ENCODE data around the gene SULF2. TPM values are rescaled to one million over a fixed set of nuclear protein-coding genes. Genes with fewer than 3 reads are reported as not detected.
A peak's percentile ranks its signal among the peaks of the same experiment; 100 is the strongest.

Gene SULF2
- total RNA-seq, 2 donors from 2014 or later: 89.4 to 141 TPM

DNA sequence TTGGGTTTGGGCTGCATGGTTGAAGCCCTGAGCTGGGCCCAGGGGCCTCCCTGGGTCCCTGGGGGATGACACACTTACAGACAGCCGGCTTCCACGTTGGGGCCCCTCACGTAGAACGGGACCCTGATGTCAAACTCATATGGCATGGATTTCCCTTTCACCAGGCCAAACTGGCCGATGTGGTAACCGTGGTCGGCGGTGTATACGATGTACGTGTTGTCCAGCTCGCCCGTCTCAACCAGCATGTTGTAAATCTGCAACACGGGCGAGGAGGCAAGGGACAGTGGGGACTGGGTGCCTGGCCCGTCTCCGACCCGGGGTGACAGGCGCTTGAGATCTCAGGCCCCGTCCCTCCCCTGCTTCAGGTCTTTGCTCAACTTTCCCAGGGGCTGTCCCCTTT lies 102.4 kb downstream of the SULF2 start:
- intact Hi-C loops (cut with DNase I): loop anchor here in 1 of 2 donors (10.0 kb wide), 1 partner anchor 612 kb away; no protein-coding TSS in a partner anchor
- DNase-seq (ENCODE audit: low spot score): no peak

DNA sequence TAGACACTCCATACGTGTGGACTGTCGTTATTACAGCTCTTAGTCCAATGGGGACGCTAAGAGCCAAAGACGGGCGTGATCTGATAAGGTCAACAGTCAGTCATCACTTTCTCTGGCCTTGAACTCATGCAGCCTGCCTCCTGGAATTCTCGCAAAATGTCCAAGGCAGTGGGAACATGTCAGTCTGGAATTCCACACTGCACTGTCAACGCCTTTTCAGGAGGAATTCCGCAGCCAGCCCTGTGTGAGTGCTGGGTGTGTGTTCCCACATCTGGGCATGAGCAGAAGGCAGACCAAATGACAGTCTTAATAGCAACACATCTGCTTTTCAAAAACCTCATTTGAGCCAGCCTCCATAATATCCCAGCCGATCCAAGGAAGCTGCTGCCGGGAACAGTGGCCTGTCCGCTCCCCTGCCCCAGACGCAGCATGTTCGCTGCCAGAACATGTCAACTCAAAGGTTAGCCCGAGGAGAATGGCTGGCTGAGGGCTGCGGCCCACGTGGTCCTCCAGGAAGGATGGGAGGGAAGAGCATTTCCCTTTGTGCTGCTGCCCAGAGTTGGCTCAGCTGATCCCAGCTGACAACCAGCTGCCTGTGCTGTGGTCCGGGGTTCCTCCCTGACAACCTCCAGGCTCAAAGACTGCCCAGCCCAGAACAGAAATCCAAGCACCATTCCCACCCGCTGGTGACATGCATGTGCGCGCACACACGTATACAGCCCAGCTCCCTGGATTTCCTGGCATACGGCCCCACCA lies 103.1 kb downstream of the SULF2 start:
- intact Hi-C loops (cut with DNase I): loop anchor here in 1 of 2 donors (10.0 kb wide), 1 partner anchor 613 kb away; no protein-coding TSS in a partner anchor
- peak; percentile 89 for DNase-seq (ENCODE audit: low spot score)

DNA sequence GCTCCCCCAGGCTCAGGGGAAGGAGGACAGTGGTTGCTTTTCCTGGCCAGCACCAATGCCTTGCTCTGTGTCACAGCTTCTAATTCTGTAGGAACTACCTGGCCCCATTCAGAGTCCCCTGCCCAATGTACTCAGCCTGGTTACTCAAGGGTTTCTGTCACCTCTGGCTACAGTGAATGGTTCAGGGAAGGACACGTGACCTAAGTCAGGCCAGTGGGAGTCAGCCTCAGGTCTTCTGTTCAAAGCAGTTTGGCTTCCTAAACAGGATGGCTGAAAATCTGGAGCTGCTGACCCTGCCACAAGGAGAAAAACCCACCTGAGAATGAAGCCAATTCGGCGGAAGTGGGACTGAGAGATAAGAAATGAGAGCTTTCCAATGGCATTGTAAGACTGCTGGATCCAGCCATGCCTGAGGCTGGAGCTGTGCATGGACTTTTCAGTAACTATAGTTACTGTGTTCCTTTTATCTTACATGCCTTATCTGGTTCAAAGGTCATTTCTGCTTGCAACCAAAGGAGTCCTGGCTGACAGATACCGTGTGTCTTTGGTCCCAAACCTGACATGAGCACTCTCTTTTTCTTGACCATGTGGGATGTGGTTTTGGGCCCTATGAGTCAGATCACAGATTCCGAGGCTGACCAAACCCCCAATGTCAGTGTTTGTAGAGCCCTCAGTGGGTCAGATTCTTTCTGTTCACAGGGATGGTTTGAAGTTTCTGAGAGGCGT lies 104.3 kb downstream of the SULF2 start:
- DNase-seq (ENCODE audit: low spot score): no peak
- intact Hi-C loops (cut with DNase I): loop anchor here in 1 of 2 donors (10.0 kb wide), 1 partner anchor 614 kb away; no protein-coding TSS in a partner anchor

DNA sequence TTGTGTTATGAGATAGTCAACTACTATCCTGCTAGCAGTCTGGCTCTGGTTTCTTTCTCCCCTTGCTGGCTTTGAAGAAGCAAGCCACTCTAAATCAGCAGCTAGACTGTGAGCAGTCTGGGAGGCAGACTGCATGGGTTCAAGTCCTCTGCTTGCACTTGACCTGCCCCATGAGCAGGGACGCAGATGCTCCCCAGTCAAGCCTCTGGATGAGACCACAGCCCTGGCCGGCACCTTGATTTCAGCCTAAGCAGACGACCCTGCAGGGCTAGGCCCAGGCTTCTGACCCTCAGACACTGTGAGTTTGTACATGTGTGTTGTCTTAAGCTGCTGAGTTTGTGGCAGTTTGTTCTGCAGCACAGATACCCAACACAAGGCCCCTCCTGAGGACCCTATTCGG lies 105.8 kb downstream of the SULF2 start:
- no peak for DNase-seq (ENCODE audit: low spot score)
- intact Hi-C loops (cut with DNase I): loop anchor here (5.0 to 10.0 kb wide), 3 partner anchors 75 to 943 kb away; partner anchors contain the start of gene SULF2 (in 1 of the 2)

DNA sequence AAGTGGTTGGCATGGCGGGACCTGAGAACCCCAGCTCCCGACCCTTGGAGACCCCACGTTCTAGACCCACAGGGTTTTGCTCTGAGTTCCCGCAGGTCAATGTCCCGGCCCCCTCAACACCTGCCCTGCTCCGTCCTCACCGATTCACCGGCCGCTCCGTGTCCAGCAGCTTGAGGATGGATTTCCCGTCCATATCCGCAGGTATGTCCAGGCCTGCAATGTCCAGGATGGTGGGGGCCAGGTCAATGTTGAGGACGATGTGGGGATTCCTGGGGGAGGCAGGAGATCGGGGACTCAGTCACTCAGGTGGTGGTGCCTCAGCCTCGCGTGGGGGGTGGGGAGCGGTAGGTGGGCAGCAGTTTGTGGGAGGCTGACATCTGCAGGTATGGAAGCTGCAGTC lies 106.7 kb downstream of the SULF2 start:
- no peak for DNase-seq (ENCODE audit: low spot score)
- intact Hi-C loops (cut with DNase I): loop anchor here (5.0 to 10.0 kb wide), 3 partner anchors 76 to 944 kb away; partner anchors contain the start of gene SULF2 (in 1 of the 2)

DNA sequence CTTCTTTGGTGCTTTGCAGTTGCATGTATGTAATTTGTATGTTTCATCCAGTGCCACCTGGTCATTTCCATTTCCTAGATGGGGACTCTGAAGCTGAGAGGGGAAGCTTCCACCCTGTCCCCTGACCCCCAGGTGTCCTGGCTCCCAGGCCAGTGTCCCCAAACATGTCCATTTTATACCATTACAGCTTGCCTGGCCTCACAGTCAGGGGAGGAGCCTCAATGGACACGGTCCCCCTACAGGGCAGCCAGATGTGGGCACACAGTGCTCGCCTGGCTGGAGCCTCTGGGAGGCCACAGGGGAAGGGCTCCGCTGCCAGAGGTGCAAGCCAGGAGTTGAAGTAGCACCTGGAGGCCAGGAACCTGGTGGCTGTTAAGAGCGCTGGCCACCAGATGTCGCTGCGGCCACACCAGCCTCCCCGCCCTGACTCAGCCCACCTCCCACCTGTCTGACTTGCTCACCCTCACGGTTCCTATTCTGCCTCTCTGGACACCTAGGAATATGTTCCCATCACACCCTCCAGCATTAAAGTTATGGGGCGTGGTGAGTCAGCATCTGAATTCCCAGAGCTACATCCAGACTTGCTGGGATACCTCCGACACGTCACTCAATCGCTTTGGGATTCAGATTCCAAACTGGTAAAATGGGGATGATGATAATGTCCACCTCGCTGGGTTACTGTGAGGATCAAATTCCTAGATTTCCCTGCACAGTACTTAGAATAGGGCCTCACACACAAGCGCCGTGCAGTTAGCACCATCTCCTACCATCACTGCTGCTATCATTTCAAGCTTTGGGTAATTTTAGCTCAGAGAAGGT lies 107.4 kb downstream of the SULF2 start:
- DNase-seq (ENCODE audit: low spot score): no peak
- intact Hi-C loops (cut with DNase I): loop anchor here (5.0 to 10.0 kb wide), 3 partner anchors 77 to 944 kb away; partner anchors contain the start of gene SULF2 (in 1 of the 2)

DNA sequence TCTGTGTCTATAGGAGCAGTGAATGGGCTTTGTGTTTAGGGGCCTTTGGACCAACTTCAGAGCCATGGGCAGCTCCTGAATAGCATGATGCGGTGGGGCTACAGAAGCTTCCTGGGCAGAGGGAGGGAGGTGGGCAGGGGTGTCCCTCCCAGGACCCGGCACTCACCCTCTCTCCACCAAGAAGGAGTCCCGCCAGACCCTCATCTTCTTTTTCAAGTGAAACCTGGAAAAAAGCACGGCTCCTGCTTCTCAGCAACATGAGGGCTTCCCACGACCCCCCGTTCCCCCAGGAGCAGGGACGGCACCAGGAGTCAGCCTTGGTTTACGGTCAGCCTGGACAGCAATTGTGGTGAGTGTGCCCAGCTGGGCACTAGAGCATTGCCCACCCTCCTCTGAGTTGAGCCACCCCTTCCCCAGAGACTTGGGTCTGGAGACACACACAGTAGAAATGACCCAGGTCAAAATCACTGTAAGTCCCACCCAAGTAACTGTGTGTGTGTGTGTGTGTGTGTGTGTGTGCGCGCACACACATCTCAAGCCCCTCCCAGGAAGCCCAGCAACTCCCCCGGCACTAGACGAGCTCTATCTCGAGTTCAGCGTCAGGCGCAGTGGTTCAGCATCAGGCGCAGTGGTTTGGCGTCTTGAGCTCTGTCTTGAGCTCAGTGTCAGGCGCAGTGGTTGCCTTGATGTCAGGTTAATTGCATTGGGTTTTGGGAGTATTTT lies 108.2 kb downstream of the SULF2 start:
- intact Hi-C loops (cut with DNase I): loop anchor here (5.0 to 10.0 kb wide), 3 partner anchors 78 to 945 kb away; partner anchors contain the start of gene SULF2 (in 1 of the 2)

DNA sequence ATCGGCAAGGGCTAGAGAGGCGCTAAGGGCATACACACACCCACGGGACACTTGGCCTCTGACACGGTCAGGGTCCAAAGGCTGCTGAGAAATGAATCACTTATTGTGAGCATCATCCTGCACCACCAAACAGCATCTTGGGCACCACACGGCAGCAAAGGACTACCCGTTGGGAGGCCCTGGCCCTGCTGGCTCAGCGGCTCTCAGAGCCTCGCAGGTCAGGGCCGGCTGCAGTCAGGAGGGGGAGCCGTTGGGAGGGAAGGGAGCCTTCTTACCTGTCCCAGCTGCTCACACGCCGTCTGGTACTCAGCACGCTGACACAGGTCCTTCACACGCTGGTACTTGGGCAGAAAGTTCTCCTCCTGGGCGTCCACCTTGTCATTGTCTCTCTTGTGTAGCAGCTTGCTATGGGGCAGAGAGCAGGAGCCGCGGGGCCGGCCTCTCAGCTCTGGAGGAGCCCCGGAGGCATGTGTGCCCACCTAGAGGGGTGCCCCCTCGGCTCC lies 109.0 kb downstream of the SULF2 start:
- intact Hi-C loops (cut with DNase I): loop anchor here (5.0 to 10.0 kb wide), 3 partner anchors 79 to 946 kb away; partner anchors contain the start of gene SULF2 (in 1 of the 2)
- DNase-seq (ENCODE audit: low spot score): no peak

More for the DNA sequence above, 108.2 kb downstream of the SULF2 start:
- no peak for DNase-seq (ENCODE audit: low spot score)

DNA sequence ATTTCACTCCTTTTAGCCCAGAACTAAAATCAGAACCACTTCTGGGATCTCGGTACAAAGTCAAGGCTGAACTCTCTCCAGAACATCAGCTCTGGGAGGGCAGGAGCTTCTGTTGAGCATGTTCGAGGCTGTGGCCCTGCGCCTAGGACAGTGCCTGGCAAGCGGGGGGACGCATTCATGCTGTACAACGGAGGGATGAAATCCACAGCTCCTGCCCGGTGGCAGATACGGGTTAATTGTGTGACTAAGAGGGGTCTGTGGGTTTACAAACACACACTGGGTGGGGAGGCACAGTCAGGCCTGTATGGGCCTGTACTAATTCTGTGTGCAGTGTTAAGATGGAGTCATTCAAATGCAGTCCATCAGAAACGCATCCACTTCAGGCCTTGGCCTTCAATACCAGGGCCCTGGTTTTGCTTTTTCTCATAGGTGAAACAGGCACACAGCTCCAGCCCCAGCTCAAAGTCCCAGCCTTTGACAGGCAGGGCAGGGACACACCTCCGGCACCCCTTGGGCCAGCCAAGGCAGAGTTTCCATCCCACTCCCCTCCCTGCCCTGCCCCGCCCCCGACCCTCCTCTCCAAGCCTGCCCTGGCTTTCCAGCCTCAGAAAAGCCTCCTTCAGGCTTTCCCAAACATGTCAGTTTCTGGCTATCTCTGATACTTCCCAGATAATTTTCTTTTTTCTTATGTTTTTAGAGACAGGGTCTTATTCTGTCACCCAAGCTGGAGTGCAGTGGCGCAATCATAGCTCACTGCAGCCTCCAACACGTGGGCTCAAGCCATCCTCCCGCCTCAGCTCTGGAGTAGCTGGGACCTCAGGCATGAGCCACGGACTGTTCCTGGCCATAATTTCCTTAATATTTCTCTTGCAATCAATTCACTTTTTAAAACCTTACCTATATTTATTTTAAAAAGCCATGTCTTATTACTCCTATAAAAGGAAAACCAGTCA lies 109.8 kb downstream of the SULF2 start:
- intact Hi-C loops (cut with DNase I): loop anchor here (5.0 to 10.0 kb wide), 3 partner anchors 79 to 947 kb away; partner anchors contain the start of gene SULF2 (in 1 of the 2)

DNA sequence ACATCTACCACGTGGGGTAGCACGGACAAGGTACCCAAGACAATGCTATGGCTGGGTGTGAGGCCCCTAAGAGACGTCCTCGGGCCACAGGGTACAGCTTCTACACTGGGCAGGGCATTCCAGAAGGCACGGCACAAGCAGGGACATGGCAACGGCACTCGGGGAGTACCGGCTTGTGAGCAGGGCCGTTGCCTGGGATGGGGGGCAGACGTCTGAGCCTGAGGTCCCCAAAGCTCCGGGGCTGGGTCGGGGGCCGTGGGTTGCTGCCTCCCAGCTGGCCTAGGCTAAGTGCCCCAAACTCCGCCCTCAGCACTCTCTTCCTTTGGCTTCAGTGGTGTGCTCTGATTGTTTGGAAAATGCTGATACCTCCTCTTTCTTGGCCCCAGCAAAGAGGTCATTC lies 110.6 kb downstream of the SULF2 start:
- intact Hi-C loops (cut with DNase I): loop anchor here (5.0 to 10.0 kb wide), 3 partner anchors 80 to 948 kb away; partner anchors contain the start of gene SULF2 (in 1 of the 2)
- no peak for DNase-seq (ENCODE audit: low spot score)

More for the DNA sequence above, 109.8 kb downstream of the SULF2 start:
- DNase-seq (ENCODE audit: low spot score): no peak

DNA sequence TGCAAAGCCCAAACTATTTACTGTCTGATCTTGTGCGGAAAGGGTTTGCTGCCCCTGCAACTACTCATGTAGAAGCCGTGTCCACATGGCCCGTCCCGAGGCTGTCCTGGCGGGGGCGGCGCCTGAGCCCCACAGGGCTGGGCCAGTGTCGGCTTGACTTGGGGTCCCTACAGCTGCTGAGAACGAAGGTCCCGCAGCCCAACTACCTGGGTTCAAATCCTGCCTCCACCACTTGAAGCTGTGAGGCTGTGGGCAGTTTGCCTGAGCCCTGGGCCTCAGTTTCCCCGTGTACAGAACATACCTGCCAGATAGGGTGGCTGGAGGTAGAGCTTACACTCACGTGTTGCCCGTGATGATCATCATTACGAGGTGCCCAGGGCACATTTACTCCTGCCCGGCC lies 111.1 kb downstream of the SULF2 start:
- no peak for DNase-seq (ENCODE audit: low spot score)
- intact Hi-C loops (cut with DNase I): loop anchor here (10.0 kb wide), 2 partner anchors 81 to 111 kb away; partner anchors contain the start of gene SULF2 (in 1 of the 2)

DNA sequence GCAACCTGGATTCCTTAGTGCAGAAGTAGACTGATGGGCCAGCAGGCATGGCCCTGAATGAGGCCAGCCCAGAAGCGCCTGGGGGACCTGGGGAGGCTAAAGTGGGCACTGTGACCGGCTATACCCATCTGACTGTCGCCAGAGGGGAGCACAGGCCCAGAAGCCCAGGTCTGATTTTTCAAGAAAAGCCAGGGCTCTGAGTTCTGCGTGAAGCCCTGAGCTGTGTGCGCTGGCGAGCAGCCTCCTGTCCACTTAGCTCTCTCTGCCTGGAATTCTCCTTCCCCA lies 111.7 kb downstream of the SULF2 start:
- no peak for DNase-seq (ENCODE audit: low spot score)
- intact Hi-C loops (cut with DNase I): loop anchor here (10.0 kb wide), 2 partner anchors 81 to 111 kb away; partner anchors contain the start of gene SULF2 (in 1 of the 2)

DNA sequence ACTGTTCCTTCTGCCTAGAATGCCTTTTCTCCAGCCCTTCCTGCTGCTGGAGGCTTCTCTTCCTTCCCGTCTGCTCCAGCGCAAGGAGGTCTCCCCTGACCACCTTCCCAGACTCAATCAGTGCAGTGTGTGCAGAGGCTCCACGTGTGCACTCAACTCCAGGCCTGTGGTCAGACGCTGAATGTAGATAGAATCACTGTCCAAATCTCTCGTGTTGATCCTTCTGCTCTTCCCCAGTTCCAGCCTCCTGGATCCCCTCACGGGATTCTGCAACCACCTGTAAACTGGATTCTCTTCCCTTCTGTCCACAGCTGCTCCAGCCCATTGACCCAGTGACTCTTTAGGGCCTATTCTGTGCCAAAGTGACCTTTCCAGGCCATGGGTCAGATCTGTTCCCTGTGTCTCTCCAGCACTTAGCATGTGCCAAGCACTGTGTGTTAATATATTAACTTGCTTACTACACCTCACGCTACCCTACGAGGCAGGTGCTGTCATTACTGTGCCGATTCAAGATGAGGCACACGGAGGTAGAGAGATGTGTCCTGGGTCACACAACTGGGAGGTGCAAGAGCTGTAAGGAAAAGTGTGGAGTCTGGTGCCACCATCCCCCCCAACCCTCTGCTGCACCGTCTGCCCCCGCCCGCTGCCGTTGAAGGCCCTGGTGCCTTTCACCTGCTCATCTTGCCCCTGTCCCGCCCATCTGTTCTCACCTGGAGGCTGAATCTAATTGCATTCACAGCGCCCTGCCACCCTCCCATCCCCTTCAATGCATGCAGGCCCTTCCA lies 112.2 kb downstream of the SULF2 start:
- intact Hi-C loops (cut with DNase I): loop anchor here (10.0 kb wide), 2 partner anchors 82 to 112 kb away; partner anchors contain the start of gene SULF2 (in 1 of the 2)
- no peak for DNase-seq (ENCODE audit: low spot score)

DNA sequence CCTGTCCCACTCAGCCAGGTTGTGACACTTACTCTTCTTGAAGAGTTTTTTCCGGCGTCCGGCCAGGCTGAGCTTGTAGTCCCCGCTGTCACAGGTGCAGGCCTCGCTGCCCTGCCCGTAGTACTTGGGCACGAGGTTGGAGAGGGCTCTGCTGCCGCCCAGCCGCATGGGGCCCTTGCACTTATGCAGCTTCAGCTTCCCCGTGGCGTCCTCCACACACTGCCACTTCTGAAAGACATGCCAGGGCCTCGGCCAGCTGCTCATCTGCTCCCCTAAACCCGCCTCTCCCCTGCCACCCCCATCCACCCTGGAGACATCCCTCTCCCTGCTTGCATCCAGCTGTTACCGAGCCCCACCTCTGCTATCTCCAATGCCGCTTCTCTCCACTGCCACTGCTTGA lies 113.1 kb downstream of the SULF2 start:
- intact Hi-C loops (cut with DNase I): loop anchor here (10.0 kb wide), 2 partner anchors 83 to 113 kb away; partner anchors contain the start of gene SULF2 (in 1 of the 2)
- no peak for DNase-seq (ENCODE audit: low spot score)

DNA sequence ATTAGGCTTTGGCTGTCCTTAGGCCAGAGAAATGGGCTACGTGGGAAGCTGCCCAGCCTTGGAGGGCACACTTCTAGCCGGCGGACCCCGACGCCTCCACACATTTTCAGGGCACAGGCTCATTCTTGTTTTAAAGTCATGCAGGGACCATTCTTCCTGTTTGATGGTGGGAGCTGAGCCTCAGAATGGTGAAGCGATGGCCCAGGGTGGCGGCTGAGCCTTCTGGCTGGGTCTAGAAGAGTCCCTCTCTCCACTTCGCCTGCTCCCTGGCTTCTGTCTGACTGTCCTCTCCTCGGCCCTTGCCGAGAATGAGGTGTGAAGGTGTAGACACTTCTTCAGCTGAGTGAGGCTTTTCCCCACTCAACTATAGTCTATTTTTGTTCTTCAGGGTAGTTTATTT lies 114.4 kb downstream of the SULF2 start:
- intact Hi-C loops (cut with DNase I): loop anchor here (10.0 kb wide), 2 partner anchors 84 to 114 kb away; partner anchors contain the start of gene SULF2 (in 1 of the 2)
- no peak for DNase-seq (ENCODE audit: low spot score)
